GM21786 (cell line): ENCODE data around the gene NF2.

Source experiments
- ATAC-seq: cut with Tn5 transposase; IDR thresholded peaks from one replicate; pipeline ENCODE4 v1.9.1; 2021; ENCODE audit not compliant: unreplicated experiment

Gene NF2

DNA sequence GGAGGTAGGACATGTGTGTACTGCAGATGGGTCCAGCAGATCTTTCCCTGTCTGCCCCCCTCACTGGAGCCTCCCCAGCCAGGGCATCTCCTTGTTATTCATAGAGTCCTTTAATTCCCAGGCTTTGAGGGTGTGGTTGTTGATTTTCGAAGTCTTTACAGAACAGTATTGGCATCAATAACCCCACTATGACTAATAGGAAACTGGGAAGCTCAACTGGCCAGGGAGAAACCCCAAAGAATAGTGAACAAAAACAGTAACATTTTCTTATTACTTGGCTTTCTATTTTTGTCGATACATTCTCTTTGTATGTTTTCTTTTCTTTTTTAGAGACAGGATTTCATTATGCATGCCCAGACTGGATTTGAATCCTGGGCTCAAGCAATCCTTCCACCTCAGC is 57.9 kb downstream of the NF2 start:
- no peak for ATAC-seq

DNA sequence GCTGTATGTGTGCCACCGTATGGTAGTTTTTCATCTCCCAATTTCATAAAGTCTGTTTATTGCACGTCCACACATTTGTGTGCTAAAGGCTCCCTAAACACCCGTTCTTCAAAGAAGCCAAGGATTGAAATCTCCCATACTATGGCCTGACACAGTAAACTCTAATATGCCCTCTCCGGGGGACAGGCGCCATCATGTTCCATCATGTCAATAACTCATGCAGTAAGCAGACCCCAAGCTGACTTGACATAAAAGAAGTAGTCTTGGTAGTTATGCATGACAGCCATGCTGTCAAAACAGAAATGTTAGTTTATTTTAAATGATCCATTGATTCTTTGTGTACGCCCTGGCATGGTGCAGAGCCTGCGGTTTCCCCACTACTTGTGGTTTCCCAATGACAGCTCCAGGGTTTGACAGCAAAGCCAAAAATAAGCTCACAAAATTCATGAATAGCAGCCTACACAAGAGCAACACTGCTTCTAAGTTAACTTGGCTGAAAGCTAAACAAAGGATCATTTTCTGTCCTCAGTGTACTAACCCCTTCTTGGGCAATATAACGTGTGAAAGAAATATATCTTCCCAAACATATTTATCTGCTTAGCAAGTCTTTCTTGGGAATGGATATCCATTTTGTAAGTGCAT is 59.9 kb downstream of the NF2 start:
- ATAC-seq: no peak

DNA sequence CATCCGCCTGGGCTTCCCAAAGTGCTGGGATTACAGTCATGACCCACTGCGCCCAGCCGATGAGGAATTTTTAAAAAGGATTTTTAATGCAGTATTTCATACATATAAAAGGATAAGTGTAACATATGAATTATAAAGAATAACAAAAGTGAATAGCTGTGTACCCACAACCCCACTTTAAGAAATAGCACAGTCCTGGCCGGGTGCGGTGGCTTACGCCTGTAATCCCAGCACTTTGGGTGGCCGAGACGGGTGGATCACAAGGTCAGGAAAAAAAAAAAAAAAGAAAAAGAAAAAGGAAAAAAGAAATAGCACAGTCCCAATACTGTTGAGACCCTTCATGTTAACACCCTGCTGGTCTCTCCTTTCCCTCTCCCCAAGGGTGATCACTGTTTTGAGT is 62.1 kb downstream of the NF2 start:
- ATAC-seq: no peak

DNA sequence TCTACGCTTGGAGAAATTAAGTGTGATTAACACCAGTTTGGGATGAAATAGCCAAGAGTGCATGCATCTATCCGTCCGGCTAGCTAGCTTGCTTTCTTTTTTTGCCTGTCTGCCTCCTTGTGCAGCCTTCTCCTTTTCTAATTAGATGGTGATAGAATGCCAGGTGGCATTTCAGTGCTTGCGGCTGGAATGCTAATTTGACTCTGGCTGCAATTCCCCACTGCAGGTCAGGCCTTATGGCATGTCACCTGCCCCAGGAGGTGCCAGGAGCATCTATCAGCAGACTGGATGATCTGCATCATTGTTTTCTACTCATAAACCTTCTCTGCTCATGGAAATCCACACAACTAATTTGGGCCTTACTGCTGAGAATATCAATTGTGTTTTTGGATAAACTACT is 65.2 kb downstream of the NF2 start:
- no peak for ATAC-seq

DNA sequence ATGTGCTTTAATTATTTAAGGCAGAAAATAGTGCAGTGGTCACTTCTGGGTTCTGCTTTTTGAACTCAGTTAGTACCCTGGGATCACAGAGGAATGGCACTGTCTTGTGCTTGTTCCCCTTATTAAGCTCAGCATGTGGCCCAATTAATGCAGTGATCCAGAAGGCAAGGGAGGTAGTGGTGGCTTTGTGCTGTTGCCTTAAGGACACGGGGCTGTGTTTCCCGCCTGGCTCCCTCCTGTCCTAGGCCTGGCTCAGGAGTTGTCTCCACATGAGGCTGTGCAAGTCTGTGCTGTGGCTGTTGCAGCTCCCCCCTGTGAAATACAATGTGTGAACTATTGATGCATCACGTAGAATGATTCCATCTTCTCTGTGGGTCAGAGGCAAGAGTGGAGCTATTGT is 67.2 kb downstream of the NF2 start:
- ATAC-seq: no peak

DNA sequence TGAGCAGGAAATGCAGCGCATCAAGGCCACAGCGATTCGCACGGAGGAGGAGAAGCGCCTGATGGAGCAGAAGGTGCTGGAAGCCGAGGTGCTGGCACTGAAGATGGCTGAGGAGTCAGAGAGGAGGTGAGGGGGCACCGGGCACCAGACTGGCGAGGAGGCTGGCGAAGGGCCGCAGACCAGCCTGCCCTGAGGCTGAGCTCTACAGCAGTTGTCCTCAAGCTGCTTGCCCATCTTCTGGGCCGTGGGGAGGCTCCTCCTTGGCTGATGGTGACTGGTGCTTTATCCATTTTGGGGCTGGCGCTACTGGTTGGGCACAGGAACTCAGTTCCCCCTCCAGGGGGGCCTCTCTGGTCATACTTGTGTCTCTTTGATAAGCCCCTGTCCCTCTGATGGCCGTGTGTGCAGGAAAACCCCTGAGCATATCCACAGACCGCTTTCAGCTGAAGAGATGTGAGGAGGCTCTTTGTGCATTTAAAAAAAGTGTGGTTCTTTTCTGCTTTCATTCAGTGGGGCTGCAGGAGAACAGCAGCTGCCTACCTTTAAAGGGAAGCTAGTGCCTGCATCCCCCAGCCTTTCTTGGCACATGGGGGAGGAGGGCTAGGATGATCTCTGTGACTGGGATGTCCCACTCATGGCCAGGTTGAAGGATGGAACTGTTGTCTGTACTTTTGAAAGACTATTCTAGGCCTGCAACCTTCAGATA is 70.1 kb downstream of the NF2 start:
- no peak for ATAC-seq

DNA sequence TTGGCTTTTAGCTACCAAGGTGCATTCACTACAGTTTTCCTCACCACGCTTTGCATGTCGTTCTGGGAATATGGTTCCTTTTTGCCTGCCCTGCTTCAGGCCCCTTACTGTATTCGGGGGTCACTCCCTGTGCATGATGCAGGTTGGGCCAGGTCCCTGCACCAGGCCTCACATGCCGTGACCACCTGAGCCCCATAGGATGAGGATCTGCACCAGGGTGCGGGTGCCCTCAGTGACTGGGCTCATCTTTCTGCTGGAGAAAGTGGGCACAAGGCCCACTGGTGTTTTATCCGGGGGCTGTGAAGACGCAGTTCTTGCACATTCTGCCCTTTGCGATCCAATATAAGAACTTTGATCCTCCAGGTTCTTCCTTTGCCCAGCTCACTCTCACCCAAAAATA is 70.7 kb downstream of the NF2 start:
- ATAC-seq: no peak

DNA sequence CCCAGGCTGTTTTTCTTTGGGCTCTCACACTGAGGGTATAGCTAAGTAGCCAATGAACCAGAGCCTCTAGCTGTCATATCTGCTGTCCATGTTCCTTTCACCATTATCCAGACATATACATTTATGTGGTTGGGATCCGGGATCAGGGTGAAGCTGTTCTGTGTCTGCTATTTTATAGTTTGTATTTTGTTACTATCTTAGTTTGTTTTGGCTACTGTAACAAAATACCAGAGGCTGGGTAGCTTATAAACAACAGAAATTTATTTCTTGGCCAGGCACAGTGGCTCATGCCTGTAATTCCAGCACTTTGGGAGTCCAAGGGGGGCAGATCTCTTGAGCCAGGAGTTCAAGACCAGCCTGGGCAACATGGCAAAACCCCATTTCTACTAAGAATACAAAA is 75.9 kb downstream of the NF2 start:
- no peak for ATAC-seq

DNA sequence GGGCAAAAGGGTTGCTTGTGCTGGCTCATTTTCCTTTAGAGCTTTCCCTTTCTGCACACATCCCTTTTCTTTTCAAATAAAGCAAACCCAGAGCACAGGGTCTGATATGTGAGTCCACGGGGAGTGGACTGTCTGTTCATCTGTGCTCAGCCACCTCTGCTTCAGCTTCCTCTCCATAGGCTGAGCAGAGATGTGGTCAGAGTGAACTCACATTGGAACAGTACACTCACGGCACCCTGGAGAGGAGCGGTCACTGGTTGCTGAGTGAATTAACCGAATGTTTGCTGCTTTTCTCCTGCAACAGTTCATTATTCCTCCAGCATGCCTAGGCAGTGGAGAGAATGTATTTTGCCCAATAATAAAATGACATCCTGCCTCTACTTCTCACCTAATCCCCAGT is 80.1 kb downstream of the NF2 start:
- ATAC-seq: no peak

DNA sequence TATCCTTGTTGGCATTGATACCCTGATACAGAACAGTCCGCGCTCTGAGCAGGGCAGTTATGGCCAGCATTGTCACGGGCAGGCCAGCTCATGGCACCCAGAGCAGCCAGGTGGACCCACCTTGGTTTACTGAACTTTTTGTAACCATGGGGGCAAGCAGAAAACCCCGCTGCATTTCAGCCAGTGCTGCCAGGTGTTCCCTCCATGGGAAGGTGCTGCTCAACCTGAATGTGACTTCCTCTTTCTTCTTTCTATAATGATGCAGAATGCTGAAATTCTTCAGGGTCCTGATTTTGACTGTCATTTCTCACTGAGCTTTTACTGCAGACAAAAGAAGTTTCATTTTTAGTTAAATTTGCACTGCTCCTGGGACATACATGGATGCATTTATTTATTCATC is 80.8 kb downstream of the NF2 start:
- no peak for ATAC-seq

DNA sequence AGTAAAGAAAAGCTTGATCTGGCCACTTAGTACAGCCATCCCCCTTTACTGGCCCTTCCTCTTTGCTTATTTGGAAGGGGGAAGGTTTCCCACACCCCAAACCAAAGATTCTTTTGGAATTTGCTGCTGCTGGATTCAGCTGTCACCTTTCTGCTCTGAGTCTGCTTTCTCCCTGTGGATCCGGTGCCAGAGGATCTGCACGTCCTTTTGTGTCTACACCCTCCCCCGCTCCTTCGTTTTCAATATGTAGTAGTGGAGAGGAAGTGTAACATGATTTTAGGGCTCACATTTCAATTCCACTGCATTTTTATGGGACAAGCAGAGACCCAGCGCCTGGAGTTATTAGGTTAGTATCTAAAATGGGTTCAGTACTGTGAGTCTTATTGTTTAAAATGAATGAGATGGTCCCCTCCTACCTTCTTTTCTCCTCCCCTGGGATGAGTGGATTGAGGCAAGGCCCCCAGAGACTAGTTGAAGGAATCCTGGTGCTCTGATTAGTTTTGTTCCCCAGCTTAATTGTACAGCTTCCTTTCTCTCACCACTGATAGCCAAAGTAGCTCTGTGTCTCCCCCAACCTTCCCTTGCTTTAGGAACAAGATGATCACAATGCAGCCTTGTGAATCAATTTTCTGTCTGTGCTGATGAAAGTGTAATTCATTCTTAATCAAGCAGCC is 85.9 kb downstream of the NF2 start:
- no peak for ATAC-seq

DNA sequence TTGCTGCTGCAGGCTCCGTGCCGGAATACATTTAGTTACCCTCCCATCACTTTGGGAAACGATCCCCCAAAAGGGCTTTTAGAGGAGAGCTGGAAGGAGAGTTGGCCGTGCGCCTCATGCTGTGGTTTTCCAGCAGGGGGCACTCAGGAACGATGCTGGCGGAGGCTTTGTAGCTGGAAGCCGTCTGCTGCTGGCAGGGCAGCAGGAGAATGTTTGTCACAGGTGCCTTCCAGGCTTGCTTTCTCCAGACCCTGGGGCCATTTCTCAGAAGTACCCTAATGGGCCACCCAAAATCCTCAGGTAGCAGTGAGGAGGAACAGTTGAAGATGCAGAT is 86.4 kb downstream of the NF2 start:
- no peak for ATAC-seq

DNA sequence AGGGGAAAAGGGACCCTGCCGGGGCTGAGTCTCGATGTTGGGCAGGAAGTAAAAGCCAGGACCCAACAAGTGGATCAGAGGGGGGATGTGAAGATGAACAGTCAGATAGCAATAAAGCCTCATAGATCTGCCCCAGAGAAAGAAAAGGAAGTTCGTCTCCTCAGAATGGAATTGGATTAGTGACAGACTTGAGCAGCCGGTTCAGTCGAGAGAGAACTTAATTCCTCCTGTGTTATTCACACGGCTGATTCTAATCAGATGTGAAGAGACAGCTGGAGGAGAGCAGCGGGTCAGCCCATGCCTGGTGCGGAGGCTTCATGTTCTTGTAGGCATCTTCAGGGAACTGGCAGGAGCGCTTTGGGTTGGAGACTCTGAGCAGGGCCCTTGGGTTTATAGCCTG is 87.0 kb downstream of the NF2 start:
- ATAC-seq: no peak

DNA sequence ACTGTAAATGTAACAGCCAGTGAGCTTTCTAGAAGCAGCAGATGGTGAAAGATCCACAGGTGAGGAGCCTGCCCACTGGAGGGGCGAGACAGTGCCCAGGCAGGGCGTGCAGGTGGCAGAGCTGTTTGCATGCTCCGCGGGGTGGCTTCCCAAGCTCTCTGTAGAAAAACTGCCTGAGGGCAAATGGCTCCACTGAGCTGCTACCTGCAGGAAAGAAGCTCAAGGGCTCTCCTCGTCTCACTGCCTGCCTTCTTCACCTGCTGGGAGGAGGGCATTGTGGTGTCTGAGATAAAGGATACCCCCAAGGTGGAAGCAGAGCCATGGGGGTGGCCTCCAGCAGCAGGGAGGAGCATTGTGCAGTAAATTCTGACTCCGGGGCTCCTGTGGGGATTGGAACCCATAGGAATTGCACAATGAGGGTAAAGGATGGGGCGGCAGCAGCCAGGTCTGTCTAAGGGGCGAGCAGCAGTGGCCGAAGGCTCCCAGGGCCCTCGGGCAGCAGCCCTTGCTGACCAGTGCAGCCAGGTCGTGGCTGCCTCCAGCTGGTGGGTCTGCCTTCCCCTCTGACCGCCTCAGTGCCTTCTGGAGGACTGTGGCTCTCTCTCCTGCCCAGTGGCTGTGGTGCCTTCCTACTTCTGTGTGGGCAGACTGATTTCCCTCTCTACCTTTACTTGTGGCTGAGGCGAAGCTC is 88.3 kb downstream of the NF2 start:
- ATAC-seq: no peak

DNA sequence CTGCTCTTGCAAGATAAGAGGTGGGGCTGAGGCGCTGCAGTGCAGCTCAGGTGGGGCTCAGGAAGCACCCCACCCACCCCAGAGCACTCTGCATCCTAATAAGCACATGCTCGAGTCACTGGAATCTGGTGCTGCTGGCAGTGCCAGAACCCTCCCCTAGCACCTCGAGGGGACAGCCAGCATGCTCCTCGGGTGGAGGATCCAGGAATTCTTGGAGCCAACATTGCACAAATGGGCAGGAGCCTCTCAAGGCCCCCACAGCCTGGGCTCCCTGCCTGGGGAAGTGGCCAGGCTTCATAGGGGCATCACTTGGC is 88.9 kb downstream of the NF2 start:
- no peak for ATAC-seq

DNA sequence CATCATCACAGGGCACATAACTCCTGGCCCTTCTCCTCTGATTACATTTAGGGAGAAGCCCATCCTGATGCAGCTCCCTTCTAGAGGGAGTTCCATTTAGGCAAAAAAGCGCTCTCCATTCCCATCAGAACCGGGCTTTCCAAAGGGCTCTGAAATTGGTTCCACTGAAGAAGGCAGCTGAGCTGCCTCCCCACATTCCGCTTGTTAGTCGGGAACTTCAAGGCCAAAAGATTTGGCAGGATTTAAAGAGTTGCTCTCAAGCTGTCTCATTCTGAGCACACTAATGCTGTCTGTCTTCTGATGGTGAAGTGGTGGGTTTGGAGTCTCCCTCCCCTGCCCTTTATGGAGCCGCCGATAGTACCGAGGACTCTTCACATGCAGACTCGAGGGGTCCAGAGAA is 89.7 kb downstream of the NF2 start:
- no peak for ATAC-seq

DNA sequence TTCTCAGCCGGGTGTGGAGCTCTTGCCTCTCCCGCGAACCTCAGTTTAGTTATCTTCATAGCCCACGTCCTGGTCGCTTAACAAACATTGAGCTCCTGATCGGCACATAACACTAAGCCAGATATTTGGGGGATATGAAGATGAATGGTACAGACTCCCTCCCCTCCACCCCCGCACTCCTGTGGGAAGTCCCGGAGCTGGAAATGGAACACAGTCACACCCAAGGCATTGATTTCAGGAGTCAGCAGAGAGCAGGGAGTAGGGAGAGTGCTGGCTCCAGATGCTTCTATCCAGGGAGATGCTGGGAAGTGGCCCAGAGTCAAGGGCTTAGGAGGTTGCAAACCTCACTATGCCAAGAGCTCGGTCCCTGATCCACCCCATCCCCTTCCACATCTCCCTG is 90.2 kb downstream of the NF2 start:
- ATAC-seq: no peak

DNA sequence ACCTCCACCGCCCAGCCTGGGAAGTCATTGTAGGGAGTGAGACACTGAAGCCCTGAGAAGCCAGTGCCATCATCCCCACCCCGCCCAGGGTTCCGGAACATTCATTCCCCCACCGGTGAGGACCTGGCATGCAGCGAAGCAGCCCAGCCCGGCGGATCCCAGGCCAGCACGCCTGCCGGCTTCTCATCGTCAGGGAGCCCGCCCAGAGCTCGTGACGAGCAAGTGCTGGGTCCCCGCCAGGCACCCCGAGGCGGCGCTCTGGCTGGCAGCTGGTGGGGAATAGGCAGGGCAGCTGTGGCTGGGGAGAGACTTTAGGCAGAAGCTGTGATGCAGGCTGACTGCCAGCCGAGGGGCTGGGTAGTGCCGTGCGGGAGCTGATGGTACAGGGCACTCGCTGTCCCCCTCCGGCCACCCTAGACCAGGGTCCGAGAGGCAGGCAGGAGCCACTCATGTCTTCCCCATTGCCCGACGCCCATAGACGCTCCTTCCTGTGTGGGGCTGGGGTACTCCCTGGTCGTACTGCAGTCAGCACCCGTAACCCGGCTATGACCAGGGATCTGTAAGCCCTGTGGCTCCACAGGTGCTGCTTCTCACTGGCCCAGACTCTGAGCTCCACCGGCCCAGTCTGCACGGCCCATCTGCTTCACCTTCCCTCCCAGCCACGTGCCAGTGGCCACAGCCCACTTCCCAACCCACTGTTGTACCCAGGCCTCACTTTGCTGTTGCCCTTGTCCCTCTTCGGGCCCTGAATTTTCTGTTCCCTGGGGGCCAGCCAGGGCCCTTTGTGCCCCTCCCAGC is 91.9 kb downstream of the NF2 start:
- ATAC-seq: no peak

DNA sequence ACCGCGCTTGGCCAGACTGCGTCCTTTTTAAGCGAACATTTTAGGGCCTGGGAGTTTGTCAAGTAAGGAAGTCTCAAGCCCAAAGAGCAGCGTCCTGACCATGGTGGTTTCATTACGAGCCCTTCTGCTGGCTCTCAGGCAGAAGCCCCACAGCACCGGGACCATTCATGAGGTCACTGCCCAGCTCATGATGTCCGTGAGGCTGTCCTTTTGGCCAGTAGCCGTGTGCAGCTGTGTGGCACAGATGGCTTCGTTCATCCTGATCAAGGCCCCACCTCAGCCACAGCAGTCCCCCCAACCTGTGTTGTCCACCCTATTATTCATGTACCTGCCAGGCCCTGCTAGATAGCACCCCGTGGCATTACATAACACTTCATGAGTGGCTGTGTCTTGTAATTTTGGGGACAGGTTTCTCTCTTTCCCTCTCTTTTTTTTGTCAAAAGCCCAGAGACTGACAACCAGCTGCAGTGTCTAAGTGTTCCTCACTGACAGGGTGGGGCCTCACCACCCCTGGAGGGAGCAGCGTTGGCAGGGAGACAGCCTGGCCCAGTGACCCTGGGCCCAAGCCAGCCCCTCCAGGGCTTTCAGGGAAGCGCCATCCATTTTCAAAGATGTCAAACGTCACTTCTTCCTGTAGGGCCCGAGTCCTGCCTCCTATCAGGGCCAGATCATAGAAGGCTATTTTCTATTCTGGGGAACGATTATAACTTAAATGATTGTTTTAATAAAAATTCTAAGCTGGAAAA is 94.6 kb downstream of the NF2 start:
- ATAC-seq: no peak

DNA sequence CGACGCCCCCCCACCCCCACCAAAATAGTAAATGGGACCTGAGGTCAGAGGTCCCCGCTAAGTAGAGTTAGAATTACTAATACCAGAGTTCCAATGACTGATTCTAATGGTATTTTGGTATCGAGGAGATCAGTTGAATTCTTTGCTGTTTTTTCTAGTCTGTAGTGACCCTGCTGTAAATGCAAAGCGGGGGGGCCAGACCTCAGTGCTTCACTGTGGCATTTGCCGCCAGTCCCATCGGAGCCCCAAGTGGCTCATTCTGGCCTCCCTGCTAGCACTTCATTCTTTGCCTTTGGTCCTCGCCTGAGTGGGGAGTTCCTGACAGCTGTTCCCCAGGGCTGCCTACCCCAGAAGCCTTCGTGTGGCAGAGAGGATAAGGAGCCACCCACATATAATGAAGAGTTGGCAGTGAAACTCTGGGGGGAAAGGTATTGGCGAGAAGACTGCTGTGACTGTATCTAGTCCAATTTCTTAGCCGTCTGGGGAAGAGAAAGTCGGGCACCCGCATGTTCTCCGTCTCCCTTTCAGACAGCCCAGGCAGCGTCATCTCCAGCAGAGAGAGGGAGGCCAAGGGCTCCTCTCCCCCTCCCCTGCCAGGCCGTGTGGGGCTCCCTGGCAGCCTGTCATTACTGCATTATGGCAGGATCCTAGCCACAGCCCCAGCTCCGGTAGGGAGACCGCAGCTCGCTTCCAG is 96.9 kb downstream of the NF2 start:
- no peak for ATAC-seq

DNA sequence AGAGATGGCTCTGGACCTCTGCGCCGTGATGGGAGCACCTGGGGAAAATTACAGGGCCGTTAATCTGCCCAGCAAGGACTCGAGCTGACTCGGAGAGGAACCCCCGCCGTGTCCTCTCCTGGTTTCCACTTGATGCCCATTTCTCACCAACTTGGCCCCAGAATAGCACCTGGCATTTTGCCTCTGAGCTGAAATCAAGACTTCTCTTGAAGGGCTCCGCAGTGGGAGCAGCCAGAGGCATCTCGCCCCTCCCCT is 97.4 kb downstream of the NF2 start:
- ATAC-seq: no peak
